SH-SY5Y (cell line): ENCODE data around the gene STAT4.

Experiments used
- GATA2 ChIP-seq: IDR thresholded peaks from 2 replicates; pipeline ENCODE4 v1.6.1; 2011; ENCODE audit warnings: mild to moderate bottlenecking, low read depth, low read length
- GATA3 ChIP-seq: IDR thresholded peaks from 2 replicates; pipeline ENCODE4 v1.6.1; 2011; ENCODE audit warnings: low read depth, mild to moderate bottlenecking, low read length, moderate library complexity

GRCh38 chr2:191115804-191116203 is 35.0 kb downstream of the STAT4 start:
- TF ChIP-seq GATA2, result no peak
- TF ChIP-seq GATA3, result no peak
